Measurements from ENCODE around the gene COX6A2. TPM values are rescaled to one million over a fixed set of nuclear protein-coding genes. Genes with fewer than 3 reads are reported as not detected.

COX6A2 gene
- total RNA-seq, 1 donor from 2014 or later, result not detected

- H3K36me3 Mint-ChIP-seq, result peaks cover 6% of the 10 kb centered on the region
- no peak for TF ChIP-seq CTCF (IDR thresholded peaks at IDR 0.05; ENCODE audit: unreplicated experiment)
- peaks cover 33% of the 10 kb centered on the region for H3K4me1 Mint-ChIP-seq
- no peaks in the 10 kb centered on the region for H3K9me3 Mint-ChIP-seq
- peaks cover 53% of the 10 kb centered on the region for H3K27me3 Mint-ChIP-seq (ENCODE audit: low read depth)
- H3K27ac Mint-ChIP-seq, result no peak overlapping the region
- no peak overlapping the region for H3K4me3 Mint-ChIP-seq
- DNase-seq (ENCODE audit: low spot score in 2 of 2, unreplicated experiment in 2 of 2), result no peak
Observed at GRCh38 chr16:31474173-31474714, 46.1 kb upstream of the COX6A2 start.

GRCh38 chr16:31473264-31473984 lies 45.3 kb upstream of the COX6A2 start:
- Mint-ChIP-seq H3K27me3 (ENCODE audit: low read depth) (peaks cover 48% of the 10 kb centered on the region), H3K27ac (peak overlapping the region; percentile 71), H3K4me3 (peak overlapping the region; percentile 78), H3K4me1 (peaks cover 33% of the 10 kb centered on the region), H3K9me3 (no peaks in the 10 kb centered on the region), H3K36me3 (peaks cover 6% of the 10 kb centered on the region)
- TF ChIP-seq CTCF (IDR thresholded peaks at IDR 0.05; ENCODE audit: unreplicated experiment), result no peak
- no peak for DNase-seq (ENCODE audit: low spot score in 2 of 2, unreplicated experiment in 2 of 2)

DNA sequence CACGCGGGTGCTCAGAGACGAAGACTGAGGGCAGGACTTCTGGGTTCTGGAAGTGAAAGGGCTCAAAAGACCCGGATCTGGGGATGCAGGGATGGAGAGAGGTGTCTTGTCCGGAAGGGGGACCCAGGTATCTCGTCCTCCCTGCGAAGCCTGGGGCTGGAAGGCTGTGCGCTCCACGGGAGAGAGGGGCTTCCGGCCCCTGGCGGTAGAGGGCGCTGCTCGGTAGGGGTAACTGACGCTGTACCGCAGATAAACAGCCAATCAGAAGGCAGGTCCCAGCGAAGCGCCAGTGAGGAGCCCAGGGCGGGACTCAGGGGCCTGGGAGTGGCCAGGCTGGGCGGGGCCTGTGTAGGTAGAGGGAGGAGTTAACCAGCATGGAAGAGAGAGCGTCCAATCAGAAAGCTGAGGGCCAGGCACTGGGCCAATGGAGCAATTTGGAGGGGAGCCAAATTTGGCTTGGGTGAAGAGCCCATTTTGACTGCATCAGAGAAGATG lies 44.6 kb upstream of the COX6A2 start:
- Mint-ChIP-seq H3K4me3 (peak overlapping the region; percentile 78), H3K4me1 (peaks cover 30% of the 10 kb centered on the region), H3K27ac (peak overlapping the region; percentile 71), H3K9me3 (no peaks in the 10 kb centered on the region), H3K27me3 (ENCODE audit: low read depth) (peaks cover 44% of the 10 kb centered on the region), H3K36me3 (peaks cover 6% of the 10 kb centered on the region)
- peak in 1 of 2 experiments; percentile 68 for DNase-seq (ENCODE audit: low spot score in 2 of 2, unreplicated experiment in 2 of 2)
- TF ChIP-seq CTCF (IDR thresholded peaks at IDR 0.05; ENCODE audit: unreplicated experiment), result peak; percentile 28

- peaks cover 39% of the 10 kb centered on the region for H3K27me3 Mint-ChIP-seq (ENCODE audit: low read depth)
- no peaks in the 10 kb centered on the region for H3K9me3 Mint-ChIP-seq
- H3K4me1 Mint-ChIP-seq, result peaks cover 27% of the 10 kb centered on the region
- no peak for DNase-seq (ENCODE audit: low spot score in 2 of 2, unreplicated experiment in 2 of 2)
- H3K36me3 Mint-ChIP-seq, result peaks cover 6% of the 10 kb centered on the region
- TF ChIP-seq CTCF (IDR thresholded peaks at IDR 0.05; ENCODE audit: unreplicated experiment), result no peak
- H3K27ac Mint-ChIP-seq, result peak within 1 kb of the TSS; percentile 86
- peak within 1 kb of the TSS; percentile 78 for H3K4me3 Mint-ChIP-seq
Observed at GRCh38 chr16:31471875-31472708, 43.9 kb upstream of the COX6A2 start, which contains the start of gene TGFB1I1. TSS of gene TGFB1I1 (plus strand) at chr16:31472152. CDS start at chr16:31472189, 37 bp downstream.

- Mint-ChIP-seq H3K27ac (peak overlapping the region; percentile 86), H3K4me1 (peaks cover 22% of the 10 kb centered on the region), H3K36me3 (peaks cover 10% of the 10 kb centered on the region), H3K27me3 (ENCODE audit: low read depth) (peaks cover 34% of the 10 kb centered on the region), H3K9me3 (no peaks in the 10 kb centered on the region), H3K4me3 (peak overlapping the region; percentile 65)
- no peak for DNase-seq (ENCODE audit: low spot score in 2 of 2, unreplicated experiment in 2 of 2)
- no peak for TF ChIP-seq CTCF (IDR thresholded peaks at IDR 0.05; ENCODE audit: unreplicated experiment)
Observed at GRCh38 chr16:31471241-31471874, 43.2 kb upstream of the COX6A2 start.
